PFSK-1 (cell line): ENCODE data around the gene MYL10.

ENCODE experiments used
- FOXP2 ChIP-seq: optimal IDR thresholded peaks from 2 replicates; pipeline ENCODE3; 2011; ENCODE audit warnings: borderline replicate concordance, control low read depth, inconsistent platforms; ENCODE audit not compliant: insufficient read depth; ENCODE audit errors: extremely low read length, extremely low read depth
- POLR2AphosphoS5 ChIP-seq: IDR thresholded peaks from 2 replicates; pipeline ENCODE4 v1.6.1; 2012; ENCODE audit warnings: low read depth, mild to moderate bottlenecking, control low read depth, low read length, moderate library complexity
- SIN3A ChIP-seq: IDR thresholded peaks from 2 replicates; pipeline ENCODE4 v1.6.1; 2012; ENCODE audit warnings: mild to moderate bottlenecking, low read length, moderate library complexity, borderline replicate concordance; ENCODE audit not compliant: insufficient read depth
- TAF1 ChIP-seq: IDR thresholded peaks from 2 replicates; pipeline ENCODE4 v1.6.1; 2012; ENCODE audit warnings: low read length, control low read depth, borderline replicate concordance; ENCODE audit not compliant: insufficient read depth
- TF ChIP-seq, protein P1 (sequence below), 2 experiments: IDR thresholded peaks; 2 replicates each; pipeline versions ENCODE4 v1.6.1 to v1.8.0; 2011 to 2012; ENCODE audit warnings: low read depth in 2 of 2, low read length in 2 of 2, control low read depth in 1 of 2, inconsistent platforms in 1 of 2, mild to moderate bottlenecking in 1 of 2, moderate library complexity in 1 of 2; ENCODE audit not compliant: insufficient read depth in 1 of 2

- TF ChIP-seq POLR2AphosphoS5 (no peak), SIN3A (no peak), TAF1 (no peak), FOXP2 (no peak)
- TF ChIP-seq, protein P1, sequence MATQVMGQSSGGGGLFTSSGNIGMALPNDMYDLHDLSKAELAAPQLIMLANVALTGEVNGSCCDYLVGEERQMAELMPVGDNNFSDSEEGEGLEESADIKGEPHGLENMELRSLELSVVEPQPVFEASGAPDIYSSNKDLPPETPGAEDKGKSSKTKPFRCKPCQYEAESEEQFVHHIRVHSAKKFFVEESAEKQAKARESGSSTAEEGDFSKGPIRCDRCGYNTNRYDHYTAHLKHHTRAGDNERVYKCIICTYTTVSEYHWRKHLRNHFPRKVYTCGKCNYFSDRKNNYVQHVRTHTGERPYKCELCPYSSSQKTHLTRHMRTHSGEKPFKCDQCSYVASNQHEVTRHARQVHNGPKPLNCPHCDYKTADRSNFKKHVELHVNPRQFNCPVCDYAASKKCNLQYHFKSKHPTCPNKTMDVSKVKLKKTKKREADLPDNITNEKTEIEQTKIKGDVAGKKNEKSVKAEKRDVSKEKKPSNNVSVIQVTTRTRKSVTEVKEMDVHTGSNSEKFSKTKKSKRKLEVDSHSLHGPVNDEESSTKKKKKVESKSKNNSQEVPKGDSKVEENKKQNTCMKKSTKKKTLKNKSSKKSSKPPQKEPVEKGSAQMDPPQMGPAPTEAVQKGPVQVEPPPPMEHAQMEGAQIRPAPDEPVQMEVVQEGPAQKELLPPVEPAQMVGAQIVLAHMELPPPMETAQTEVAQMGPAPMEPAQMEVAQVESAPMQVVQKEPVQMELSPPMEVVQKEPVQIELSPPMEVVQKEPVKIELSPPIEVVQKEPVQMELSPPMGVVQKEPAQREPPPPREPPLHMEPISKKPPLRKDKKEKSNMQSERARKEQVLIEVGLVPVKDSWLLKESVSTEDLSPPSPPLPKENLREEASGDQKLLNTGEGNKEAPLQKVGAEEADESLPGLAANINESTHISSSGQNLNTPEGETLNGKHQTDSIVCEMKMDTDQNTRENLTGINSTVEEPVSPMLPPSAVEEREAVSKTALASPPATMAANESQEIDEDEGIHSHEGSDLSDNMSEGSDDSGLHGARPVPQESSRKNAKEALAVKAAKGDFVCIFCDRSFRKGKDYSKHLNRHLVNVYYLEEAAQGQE (IDR thresholded peaks at IDR 0.05; ENCODE audit: insufficient read depth in 1 of 2, low read depth in 2 of 2, low read length in 2 of 2), result no peak
These were observed 40.0 kb downstream of the MYL10 start for GRCh38 chr7:101589052-101589451.
